ENCODE data around the gene SBSN. TPM values are rescaled to one million over a fixed set of nuclear protein-coding genes. Genes with fewer than 3 reads are reported as not detected.

SBSN gene
- total and polyA plus RNA-seq, 9 of the 15 experiments (the other 6 are each of a cell fraction or from before 2014, with no cell fraction given): 0.05 TPM; not detected in 8

GRCh38 chr19:35497406-35497805 is 30.7 kb downstream of the SBSN start:
- Histone ChIP-seq H3K4me2 (ENCODE audit: insufficient read depth, low read length) (no peak overlapping the region), H3K4me3 (no peak overlapping the region), H3K9me3 (replicated peaks; ENCODE audit: control insufficient read depth, insufficient read depth, low read depth, low read length) (no peaks in the 10 kb centered on the region), H3K27me3 (ENCODE audit: control insufficient read depth in 2 of 2, insufficient read depth in 2 of 2, low read length in 2 of 2) (peaks cover 34 to 80% of the 10 kb centered on the region in 2 experiments), H3K9me1 (ENCODE audit: control insufficient read depth, insufficient read depth, low read length) (no peaks in the 10 kb centered on the region), H2AFZ (ENCODE audit: low read depth, low read length) (no peak overlapping the region), H3K9ac (ENCODE audit: insufficient read depth in 1 of 2, low read depth in 2 of 2, low read length in 2 of 2) (peak overlapping the region in 1 of 2 experiments; percentile 0; a peak in 2 of 4 replicates), H3K36me3 (ENCODE audit: control insufficient read depth, insufficient read depth, low read length) (no peaks in the 10 kb centered on the region), H3K27ac (ENCODE audit: extremely low read depth, low read depth, low read length) (no peak overlapping the region), H3K4me1 (replicated peaks in 1 of 2; ENCODE audit: control insufficient read depth in 2 of 2, insufficient read depth in 2 of 2, low read length in 2 of 2) (peaks cover 9 to 30% of the 10 kb centered on the region in 2 experiments; a peak in 4 of 5 replicates), H3K79me2 (ENCODE audit: control insufficient read depth, insufficient read depth, low read length) (no peaks in the 10 kb centered on the region), H4K20me1 (replicated peaks; ENCODE audit: control insufficient read depth, insufficient read depth, low read length) (peaks cover 6% of the 10 kb centered on the region; the same call in 1 of the 2 replicates)
- WGBS (ENCODE audit: insufficient coverage, low coverage, missing lambda C conversion rate): 3% methylated on average over 14 of the region's 14 CpGs
- in situ Hi-C loops (cut with MboI): no loop called here
- intact Hi-C loops (cut with micrococcal nuclease): no loop called here
- BruUV-seq (replicated peaks): no TSS peak
- POLR2A ChIA-PET: interaction anchor here (0.5 to 1.0 kb wide), 4 partner anchors 143 to 238 kb away, joined by 3 read pairs; no protein-coding TSS in a partner anchor
- CTCF ChIA-PET (ENCODE audit: low intra/inter-chr PET ratio): interaction anchor here (0.6 kb wide), 2 partner anchors 40 to 52 kb away, joined by 3 read pairs; no protein-coding TSS in a partner anchor
- peak; percentile 39; the same call in 2 of the 3 replicates for ATAC-seq
- DNase-seq (ENCODE audit: extremely low read depth in 1 of 4, low spot score in 3 of 4): no peak
- no peak for FAIRE-seq
- peak; percentile 53 for TF ChIP-seq L3MBTL2 (IDR thresholded peaks at IDR 0.05)
- no peak for TF ChIP-seq RBBP5 (IDR thresholded peaks at IDR 0.05; ENCODE audit: borderline replicate concordance, insufficient read depth, low read length, poor library complexity, severe bottlenecking)
- 0 out of 4 replicates have a peak, but pooled peaks of 1 of the 2 experiments have one; percentile 8 for TF ChIP-seq RAD21 (CRISPR knock-in tag; conservative IDR thresholded peaks at IDR 0.05 in 1 of 2, IDR thresholded peaks at IDR 0.05 in 1 of 2)
- peak in 2 of 3 experiments; percentile 4 to 17; a peak in 2 of 6 replicates for TF ChIP-seq CTCF (IDR thresholded peaks at IDR 0.05 in 2 of 3, conservative IDR thresholded peaks at IDR 0.05 in 1 of 3; ENCODE audit: insufficient read depth in 2 of 3, low read depth in 1 of 3, low read length in 3 of 3)
- TF ChIP-seq ZFP30 (CRISPR knock-in tag; IDR thresholded peaks at IDR 0.05; ENCODE audit: borderline replicate concordance): no peak
- peak; percentile 28 for TF ChIP-seq MGA (IDR thresholded peaks at IDR 0.05)

Measured in K562 (cell line).